ENCODE results near the gene FGF14.

FGF14 gene

DNA sequence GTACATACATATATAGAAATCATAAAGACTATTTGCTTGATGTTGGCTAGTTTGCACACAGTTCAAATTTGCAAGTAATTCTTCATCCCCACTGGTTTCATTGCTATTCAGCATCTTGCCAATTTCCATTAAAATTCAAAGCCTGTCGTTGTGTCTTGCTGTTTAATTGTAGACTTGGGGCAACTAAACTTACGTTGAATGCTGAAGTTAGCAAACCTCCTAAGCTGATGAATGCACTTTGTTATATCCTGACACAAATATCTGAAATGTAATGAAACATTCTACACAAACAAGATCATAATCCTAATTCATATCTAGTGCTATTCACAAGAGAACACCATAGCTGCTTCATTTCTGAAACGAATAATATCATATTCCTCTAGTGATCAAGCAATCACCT lies 568.2 kb downstream of the FGF14 start:
- DNase-seq, result no peak

- DNase-seq, result no peak
These were observed 571.8 kb downstream of the FGF14 start for GRCh38 chr13:101830035-101830434.

DNA sequence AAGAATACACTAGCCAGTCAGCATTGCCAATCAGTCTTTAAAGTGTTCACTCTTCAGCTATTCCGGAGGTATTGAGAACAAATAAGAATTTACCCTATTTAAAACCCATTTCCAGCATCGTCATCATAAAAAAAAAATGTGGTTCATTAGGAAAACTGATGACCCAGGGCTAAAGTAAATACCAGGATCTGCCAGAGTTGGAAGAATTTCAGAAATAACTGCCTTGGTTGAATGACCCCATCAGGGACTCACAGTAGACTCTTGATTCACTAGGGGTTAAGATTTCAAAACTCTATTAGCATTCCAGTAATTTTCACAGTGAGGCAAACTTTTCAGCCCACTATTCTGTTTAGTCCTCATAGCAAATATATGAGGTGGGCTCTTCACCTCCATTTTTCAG lies 572.4 kb downstream of the FGF14 start:
- peak; percentile 4 for DNase-seq

GRCh38 chr13:101828119-101828518 lies 573.7 kb downstream of the FGF14 start:
- DNase-seq, result no peak

GRCh38 chr13:101817898-101818297 lies 584.0 kb downstream of the FGF14 start:
- DNase-seq, result no peak

DNA sequence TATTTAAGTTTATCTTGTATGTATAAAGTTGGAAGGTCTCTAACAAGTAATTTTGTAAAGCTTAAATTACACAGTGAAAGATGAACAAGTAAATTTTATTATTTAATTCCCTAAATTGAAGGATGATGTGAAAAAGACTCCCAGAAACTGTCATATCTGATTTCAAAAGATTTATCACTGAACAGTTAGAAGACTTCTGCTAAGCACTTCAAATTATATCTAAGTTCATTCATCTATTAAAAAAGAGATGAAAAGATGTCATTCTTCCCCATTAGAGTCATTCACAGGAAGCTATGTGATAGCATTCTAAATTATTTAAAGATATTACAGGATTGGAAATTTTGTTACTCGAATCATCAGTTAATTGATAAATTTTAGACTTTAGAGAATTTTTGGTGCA lies 590.0 kb downstream of the FGF14 start:
- no peak for DNase-seq

- DNase-seq, result no peak
These were observed 590.5 kb downstream of the FGF14 start for GRCh38 chr13:101811284-101811839.

DNA sequence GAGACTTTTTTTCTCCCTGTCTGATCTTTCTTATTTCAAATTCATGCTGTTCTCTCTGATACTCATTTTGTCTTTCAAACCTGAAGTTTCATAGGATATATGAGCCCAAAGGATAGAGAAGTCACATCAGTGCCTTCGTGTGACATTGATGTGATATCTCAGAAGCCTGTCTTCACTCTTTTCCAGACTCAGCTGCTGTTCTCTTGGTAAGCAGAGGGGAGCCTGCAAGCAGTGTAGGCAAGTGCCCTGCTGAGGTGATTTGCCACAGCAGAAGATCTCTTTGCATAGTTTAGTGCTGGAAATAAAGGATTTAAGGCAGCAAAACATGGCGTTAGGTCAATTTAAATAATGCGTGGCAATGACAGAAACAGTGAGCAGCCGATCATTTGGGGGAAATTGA lies 602.7 kb downstream of the FGF14 start:
- DNase-seq, result no peak

DNA sequence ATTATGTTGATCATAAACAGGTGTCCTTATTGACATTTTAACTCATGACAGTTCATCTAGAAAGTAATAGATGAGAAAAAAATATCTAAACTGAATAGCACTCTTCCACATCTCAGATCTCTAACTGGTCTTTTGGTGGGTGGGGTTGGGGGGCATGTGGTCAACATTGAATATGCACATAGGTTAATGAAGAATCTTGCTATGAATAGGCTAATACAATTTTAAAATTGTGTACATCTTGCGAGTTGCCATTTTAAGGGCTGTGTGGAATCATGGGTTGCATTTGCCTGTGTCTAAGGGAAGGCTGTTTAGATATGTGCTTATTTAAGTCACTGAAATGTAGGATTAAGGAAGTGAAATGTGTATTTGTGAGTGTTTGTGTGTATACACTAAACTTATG lies 603.4 kb downstream of the FGF14 start:
- no peak for DNase-seq

GRCh38 chr13:101795460-101795859 lies 606.4 kb downstream of the FGF14 start:
- no peak for DNase-seq

DNA sequence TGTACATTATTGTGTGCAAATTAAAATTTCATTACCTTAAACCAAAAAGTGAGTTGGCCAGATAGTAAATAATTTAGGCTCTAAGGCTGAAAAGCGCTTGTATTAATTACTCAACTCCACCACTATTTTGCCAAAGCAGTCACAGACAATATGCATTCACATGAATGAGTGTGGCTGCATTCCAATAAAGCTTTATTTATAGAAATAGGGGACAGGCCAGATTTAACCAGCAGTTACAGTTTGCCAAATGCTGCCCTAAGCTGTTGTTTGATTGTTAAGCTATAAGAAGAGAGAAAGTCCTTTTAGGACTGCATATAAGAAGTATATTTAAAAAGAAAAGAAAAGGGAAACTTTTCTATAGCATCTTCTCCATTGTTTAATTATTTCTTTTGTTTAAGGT lies 606.8 kb downstream of the FGF14 start:
- DNase-seq, result no peak

DNA sequence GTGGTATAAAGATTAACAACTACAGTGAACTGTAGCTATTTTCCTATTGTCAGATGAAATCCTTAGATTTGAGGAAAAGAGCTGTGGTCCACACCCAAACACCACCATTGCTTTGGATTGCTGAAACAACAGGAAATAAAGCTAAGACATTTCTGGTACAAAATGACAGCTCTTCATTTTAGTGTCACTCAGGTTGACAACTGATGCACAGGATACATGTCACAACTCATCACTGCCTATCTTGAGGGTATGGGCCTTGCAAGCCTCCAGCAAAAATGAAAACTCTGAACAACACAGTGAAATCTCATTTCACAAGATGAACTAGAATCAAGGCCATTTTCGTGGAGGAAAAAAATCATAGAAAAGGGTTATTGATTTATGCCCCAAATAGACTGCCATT lies 609.7 kb downstream of the FGF14 start:
- DNase-seq, result no peak

DNA sequence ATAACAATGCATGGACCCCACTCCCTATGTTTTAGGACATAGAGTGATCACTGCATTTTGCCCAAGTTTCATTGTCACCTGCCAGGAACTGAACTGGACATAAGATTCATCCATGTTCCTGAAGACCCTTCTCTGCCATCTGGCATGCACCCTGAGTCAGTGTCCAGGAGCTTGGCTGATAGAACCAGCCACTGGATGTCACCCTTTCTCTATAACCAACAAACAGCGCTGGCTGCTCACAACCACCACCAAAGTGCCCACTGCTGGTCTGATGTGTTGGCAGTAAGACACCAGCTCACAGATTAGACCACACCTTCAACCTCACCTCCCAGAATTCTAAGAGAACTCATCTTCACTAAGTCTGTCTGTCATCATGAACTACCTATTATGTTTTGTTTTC lies 616.0 kb downstream of the FGF14 start:
- peak; percentile 81 for DNase-seq

DNA sequence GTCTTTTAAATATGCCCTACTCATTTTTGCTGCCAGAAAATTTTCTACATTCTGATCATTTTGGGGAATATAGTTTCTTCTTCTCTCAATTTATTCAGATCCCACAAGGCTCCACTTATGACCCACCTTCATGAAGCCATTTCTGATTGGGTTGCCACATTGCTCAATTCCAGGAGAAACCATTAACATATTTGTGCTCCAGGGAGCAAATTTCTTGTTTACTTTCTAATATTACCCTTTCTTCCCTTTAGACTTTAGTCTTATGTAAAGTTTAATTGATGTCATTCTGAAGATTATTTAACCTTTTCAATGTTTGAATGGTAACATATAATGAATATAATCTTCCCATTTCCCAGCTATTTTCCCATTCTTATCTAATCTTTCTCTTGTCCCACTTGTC lies 617.5 kb downstream of the FGF14 start:
- no peak for DNase-seq

DNA sequence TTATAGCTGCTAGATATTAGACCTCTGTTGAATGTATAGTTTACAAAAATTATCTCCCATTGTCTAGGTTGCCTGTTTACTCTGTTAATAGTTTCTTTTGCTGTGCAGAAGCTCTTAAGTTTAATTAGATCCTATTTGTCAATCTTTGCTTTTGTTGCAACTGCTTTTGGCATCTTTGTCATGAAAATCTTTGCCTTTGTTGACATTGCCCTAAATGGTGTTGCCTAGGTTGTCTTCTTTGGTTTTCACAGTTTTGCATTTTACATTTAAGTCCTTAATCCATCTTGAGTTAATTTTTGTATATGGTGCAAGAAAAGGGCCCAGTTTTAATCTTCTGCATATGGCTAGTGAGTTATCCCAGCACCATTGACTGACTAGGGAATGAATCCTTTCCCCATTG lies 618.3 kb downstream of the FGF14 start:
- no peak for DNase-seq

DNA sequence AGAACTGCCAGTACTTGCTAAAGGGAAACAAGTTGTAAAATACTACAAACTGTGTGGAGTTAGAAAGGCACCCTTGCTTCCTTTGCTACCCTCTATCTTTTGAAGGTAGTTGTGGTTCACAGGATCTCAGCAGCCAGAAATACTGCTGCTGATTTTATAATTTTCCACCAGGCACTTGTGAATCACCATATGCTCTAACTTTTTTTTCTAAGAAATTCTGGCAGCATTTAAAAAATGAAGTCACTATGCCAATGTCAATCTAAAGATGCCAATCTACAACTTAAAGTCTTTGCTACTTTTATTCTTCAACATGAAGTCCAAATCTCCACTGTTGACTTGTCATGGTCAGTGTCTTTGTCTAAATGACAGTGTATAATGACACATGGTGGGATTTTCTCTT lies 621.6 kb downstream of the FGF14 start:
- DNase-seq, result no peak

- no peak for DNase-seq
These were observed 622.7 kb downstream of the FGF14 start for GRCh38 chr13:101779147-101779546.

- no peak for DNase-seq
These were observed 626.6 kb downstream of the FGF14 start for GRCh38 chr13:101775267-101775666.

DNA sequence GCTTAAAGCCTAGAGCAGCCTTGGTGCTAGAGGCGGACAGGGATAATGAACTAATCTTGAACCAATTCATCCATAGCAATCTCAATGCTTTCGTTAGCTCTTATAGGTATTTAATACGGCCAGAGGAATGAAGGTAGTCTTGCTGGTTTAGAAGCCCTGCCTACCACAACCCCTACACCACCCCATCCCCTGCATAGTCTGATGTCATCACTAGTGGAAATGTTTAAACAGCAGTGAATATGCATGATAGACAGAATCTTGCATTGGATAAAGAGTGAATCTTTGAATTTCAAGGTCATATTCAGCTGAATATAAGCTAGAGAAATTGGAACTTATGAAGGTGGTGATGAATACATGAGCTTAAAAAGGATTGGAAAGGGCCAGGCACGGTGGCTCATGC lies 627.5 kb downstream of the FGF14 start:
- no peak for DNase-seq

DNA sequence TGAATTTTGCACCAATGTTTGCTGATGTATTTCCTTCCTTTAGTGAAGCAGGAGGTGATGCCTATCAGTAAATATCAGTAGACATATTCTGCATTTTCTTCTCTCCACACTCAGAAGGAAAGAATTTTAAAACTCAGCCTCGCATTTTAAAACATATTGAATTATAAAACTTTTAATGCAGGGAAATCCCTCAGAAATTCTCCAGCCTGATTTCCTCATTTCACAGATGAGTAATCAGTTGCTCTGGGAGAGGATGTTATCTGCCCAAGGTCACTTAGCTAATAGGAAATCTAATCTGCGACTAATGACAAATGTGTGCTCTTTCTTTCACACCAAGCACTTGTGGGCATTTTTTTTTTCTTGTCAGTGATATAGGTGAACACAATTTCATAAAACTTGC lies 628.8 kb downstream of the FGF14 start:
- DNase-seq, result peak; percentile 9

DNA sequence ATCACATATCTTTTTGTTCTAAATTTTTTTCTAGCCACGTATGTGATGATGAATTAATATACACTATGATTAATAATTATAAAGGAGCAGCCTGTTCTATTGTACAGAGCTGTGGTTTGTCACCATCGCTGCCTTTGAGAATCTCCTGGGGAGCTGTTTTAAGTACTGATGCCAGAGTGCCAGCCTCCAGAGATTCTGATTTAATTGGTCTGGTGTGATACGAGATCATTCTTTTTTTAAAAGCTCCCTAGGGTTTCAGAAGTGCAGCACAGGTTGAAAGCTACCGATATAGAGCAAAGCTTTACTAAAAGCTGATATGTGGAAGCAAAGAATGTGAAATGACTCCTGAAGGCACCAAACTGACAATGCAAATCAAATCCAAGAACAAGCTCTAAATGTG lies 634.7 kb downstream of the FGF14 start:
- no peak for DNase-seq

- no peak for DNase-seq
These were observed 638.7 kb downstream of the FGF14 start for GRCh38 chr13:101763191-101763590.

DNA sequence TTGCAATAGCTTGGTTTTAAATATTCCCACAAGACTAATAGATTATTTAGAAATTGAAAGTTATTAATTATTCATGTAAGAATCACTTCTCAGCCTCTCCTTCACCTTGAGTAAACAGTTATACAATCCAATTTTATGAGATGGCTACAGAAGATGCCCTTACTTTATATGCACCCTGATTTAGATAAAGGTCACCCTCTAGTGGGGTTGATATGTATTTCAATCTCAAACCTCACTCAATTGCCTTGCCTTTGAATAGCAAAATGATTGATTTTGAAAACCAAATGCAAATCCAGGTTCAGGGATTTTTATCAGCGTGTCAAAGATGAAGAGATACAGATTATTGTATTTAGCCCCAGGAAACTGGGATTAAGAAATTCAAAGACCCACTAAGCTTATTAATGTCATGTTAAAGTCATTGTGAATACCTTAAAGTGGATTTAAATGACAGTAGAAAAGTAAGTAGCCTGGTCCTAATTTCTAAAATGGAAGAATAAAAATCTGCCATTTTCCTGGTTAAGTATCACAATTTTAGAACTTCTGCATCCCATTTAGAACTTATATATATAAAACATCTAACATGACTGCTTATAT lies 644.3 kb downstream of the FGF14 start:
- DNase-seq, result peak; percentile 70

- DNase-seq, result peak; percentile 15
These were observed 646.5 kb downstream of the FGF14 start for GRCh38 chr13:101755228-101755887.

GRCh38 chr13:101752432-101752831 lies 649.4 kb downstream of the FGF14 start:
- no peak for DNase-seq
